ENCODE results near the gene PDE6C. TPM values are rescaled to one million over a fixed set of nuclear protein-coding genes. Genes with fewer than 3 reads are reported as not detected.

Gene PDE6C
- total RNA-seq, 4 donors from 2014 or later, result not detected

DNA sequence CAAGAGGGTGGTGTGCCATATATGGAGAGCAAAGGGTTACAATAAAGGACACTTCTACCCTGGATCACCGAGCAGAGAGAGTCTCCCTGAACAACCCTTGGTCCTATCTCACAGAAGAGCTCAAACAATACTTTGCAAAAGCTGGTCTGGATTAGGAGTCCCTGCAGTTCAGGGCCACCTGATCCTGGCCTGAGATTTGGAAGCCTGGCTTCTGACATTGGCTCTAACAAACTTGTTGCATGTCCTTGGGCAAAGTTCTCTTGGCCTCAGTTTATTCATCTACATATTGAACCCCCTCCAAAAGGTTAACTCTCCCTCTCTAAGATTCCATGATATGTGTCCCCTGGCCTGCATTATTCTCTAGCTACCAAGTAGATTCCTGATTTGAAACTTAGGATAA lies 13.0 kb upstream of the PDE6C start:
- Histone ChIP-seq H3K9me3 (no peaks in the 10 kb centered on the region), H3K4me3 (no peak overlapping the region), H3K27ac (no peak overlapping the region), H3K4me1 (peaks cover 0 to 4% of the 10 kb centered on the region in 2 donors), H3K27me3 (peaks cover 0 to 15% of the 10 kb centered on the region in 2 donors), H3K36me3 (no peaks in the 10 kb centered on the region)
- no peak for DNase-seq
- intact Hi-C loops (cut with DNase I; ENCODE audit: low total_unique reads), result no loop called here
- TF ChIP-seq POLR2A (IDR thresholded peaks at IDR 0.05), result no peak
- TF ChIP-seq, protein P1, sequence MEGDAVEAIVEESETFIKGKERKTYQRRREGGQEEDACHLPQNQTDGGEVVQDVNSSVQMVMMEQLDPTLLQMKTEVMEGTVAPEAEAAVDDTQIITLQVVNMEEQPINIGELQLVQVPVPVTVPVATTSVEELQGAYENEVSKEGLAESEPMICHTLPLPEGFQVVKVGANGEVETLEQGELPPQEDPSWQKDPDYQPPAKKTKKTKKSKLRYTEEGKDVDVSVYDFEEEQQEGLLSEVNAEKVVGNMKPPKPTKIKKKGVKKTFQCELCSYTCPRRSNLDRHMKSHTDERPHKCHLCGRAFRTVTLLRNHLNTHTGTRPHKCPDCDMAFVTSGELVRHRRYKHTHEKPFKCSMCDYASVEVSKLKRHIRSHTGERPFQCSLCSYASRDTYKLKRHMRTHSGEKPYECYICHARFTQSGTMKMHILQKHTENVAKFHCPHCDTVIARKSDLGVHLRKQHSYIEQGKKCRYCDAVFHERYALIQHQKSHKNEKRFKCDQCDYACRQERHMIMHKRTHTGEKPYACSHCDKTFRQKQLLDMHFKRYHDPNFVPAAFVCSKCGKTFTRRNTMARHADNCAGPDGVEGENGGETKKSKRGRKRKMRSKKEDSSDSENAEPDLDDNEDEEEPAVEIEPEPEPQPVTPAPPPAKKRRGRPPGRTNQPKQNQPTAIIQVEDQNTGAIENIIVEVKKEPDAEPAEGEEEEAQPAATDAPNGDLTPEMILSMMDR (IDR thresholded peaks at IDR 0.05), result no peak

DNA sequence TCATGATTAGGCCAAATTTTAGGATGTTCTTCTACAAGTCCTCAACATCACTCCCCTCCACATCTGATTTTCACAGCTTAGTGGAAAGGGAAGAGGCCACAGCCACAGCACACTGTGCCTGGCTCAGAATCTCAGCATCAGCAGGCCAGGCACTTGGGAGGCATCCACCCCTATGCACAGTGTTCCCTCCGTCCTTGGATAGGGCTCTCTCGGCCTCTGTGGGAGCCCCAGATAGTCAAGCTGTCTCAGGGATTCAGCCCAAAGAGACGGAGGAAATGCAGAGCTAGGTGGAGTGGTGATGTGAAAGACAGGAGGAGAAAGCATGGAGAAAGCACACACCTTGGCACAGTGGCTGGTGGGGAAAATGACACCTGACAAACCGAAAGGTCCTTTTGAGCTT lies 12.6 kb upstream of the PDE6C start:
- Histone ChIP-seq H3K4me1 (peaks cover 0 to 4% of the 10 kb centered on the region in 2 donors), H3K9me3 (no peaks in the 10 kb centered on the region), H3K27me3 (peaks cover 0 to 19% of the 10 kb centered on the region in 2 donors), H3K36me3 (no peaks in the 10 kb centered on the region), H3K27ac (no peak overlapping the region), H3K4me3 (no peak overlapping the region)
- no peak for TF ChIP-seq POLR2A (IDR thresholded peaks at IDR 0.05)
- TF ChIP-seq, protein P1 (IDR thresholded peaks at IDR 0.05), result no peak
- no peak for DNase-seq
- intact Hi-C loops (cut with DNase I; ENCODE audit: low total_unique reads), result no loop called here

DNA sequence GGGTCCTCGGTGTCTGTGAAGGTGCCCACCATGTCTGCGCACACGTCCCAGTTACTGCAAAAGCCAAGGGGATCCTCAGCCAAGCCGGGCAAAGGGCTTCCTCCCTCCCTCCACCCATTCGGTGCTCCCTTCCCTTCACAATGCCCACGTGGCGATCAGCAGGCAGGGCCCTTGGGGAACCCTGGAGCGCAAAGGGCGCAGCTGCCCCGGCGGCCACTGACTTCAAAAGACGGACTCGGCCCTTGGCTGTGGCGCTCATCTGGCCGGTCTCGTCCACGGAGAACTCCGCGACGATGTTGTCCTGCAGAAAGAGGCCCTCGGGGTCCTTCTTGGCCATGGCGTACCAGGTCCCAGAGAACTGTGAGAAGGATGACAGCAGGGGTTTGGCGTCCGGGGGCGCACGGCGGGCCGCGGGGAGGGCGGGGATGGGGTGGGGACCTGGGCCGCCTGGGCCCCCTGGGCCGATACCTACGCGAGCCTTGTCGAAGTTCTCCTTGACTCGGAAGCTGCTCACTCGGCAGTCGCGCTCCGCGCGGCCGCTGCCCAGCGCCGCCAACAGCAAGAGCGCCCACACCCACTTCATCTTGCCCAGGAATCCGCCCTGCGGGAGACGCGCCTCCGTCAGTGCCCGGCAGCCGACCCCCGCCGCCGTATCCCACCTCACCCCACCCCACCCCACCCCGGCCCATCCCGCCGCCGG lies 11.7 kb upstream of the PDE6C start:
- intact Hi-C loops (cut with DNase I; ENCODE audit: low total_unique reads), result no loop called here
- Histone ChIP-seq H3K4me3 (peak overlapping the region in 1 of 2 donors; percentile 16), H3K27me3 (peaks cover 0 to 27% of the 10 kb centered on the region in 2 donors), H3K4me1 (peaks cover 0 to 4% of the 10 kb centered on the region in 2 donors), H3K9me3 (no peaks in the 10 kb centered on the region), H3K27ac (no peak overlapping the region), H3K36me3 (no peaks in the 10 kb centered on the region)
- no peak for DNase-seq
- TF ChIP-seq, protein P1 (IDR thresholded peaks at IDR 0.05), result no peak
- no peak for TF ChIP-seq POLR2A (IDR thresholded peaks at IDR 0.05)

DNA sequence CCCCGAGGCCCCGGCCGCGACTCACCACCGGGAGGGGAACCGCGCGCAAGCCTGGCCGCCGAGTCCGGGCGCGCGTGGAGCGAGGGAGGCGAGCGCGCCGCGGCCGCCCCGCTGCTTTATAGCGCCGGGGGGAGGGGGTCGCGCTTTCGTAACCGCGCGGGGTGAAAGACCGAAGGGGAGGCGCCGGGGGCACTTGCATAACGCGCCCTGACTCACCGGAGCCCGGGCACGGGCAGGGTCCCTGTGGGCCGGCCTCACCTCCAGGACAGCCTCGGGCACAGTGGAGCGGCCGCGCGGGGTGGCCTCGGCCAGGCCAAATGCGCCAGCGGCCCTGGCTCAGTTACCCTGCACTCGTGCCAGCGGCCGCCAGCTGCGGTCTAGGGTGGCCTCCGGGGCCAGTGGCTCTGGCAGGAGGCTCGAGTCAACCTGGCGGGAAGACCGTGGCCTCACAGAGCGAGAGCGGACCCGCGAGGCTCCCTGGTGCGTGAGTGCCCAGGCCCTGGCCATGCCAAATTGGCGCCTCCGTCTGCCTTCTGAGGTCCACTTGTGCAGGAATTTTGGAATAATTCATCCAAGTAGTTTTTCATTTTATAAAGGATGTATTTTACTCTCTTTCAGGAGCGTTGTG lies 11.1 kb upstream of the PDE6C start, which contains the start of gene RBP4:
Gene RBP4, minus strand, starts transcription at position 90 of the 628 bp plus-strand sequence. CDS start 207 bp downstream, outside the sequence.
- no peak within 1 kb of the TSS for H3K27ac ChIP-seq
- peak within 1 kb of the TSS in 1 of 2 donors; percentile 16 for H3K4me3 ChIP-seq

More for the DNA sequence above, 11.1 kb upstream of the PDE6C start, which contains the start of gene RBP4:
- Histone ChIP-seq H3K9me3 (no peaks in the 10 kb centered on the region), H3K36me3 (no peaks in the 10 kb centered on the region), H3K4me1 (peaks cover 0 to 4% of the 10 kb centered on the region in 2 donors), H3K27me3 (peaks cover 0 to 34% of the 10 kb centered on the region in 2 donors)
- DNase-seq, result no peak
- TF ChIP-seq, protein P1 (IDR thresholded peaks at IDR 0.05), result no peak
- TF ChIP-seq POLR2A (IDR thresholded peaks at IDR 0.05), result no peak
- intact Hi-C loops (cut with DNase I; ENCODE audit: low total_unique reads), result no loop called here
